Karpas-422 (cell line): ENCODE data around the gene UCP3. TPM values are rescaled to one million over a fixed set of nuclear protein-coding genes. Genes with fewer than 3 reads are reported as not detected.

Source experiments
- DNase-seq: peaks from one replicate; pipeline ENCODE4 v3.0.0-alpha.2; 2015
- H2AFZ ChIP-seq: fragments of 200-600 bp; sonication (generic); 2 replicates; pipeline ENCODE4 v1.6.1; 2014; ENCODE audit warnings: antibody characterized with exemption, low read length, mixed read lengths
- H3K27ac ChIP-seq: fragments of 200-600 bp; sonication (generic); 2 replicates; pipeline ENCODE4 v1.5.1; 2014; ENCODE audit warnings: mild to moderate bottlenecking, low read length, moderate library complexity
- H3K27me3 ChIP-seq: fragments of 200-600 bp; sonication (generic); 2 replicates; pipeline ENCODE4 v1.6.1; 2014; ENCODE audit warnings: low read length, mixed read lengths
- H3K36me3 ChIP-seq: fragments of 200-600 bp; sonication (generic); 2 replicates; pipeline ENCODE4 v1.6.1; 2014; ENCODE audit warnings: low read length, mixed read lengths; ENCODE audit not compliant: insufficient read depth
- H3K4me1 ChIP-seq: fragments of 200-600 bp; sonication (generic); 2 replicates; pipeline ENCODE4 v1.6.1; 2014; ENCODE audit warnings: mild to moderate bottlenecking, low read length, mixed read lengths
- H3K4me2 ChIP-seq: fragments of 200-600 bp; sonication (generic); 2 replicates; pipeline ENCODE4 v1.6.1; 2014; ENCODE audit warnings: low read length, low read depth, mild to moderate bottlenecking; ENCODE audit not compliant: poor library complexity, severe bottlenecking
- H3K4me3 ChIP-seq: fragments of 200-600 bp; sonication (generic); 2 replicates; pipeline ENCODE4 v1.5.1; 2014; ENCODE audit warnings: mild to moderate bottlenecking, antibody characterized with exemption, low read length, mixed read lengths
- H3K79me2 ChIP-seq: fragments of 200-600 bp; sonication (generic); 2 replicates; pipeline ENCODE4 v1.6.1; 2014; ENCODE audit warnings: mild to moderate bottlenecking, low read length, mixed read lengths
- H3K9ac ChIP-seq: fragments of 200-600 bp; sonication (generic); 2 replicates; pipeline ENCODE4 v1.6.0; 2014; ENCODE audit warnings: low read length
- H3K9me2 ChIP-seq: fragments of 200-600 bp; sonication (generic), shearing (Covaris generic); replicated peaks from 2 replicates; pipeline ENCODE4 v1.6.0; 2014; ENCODE audit warnings: mild to moderate bottlenecking, low read length, moderate library complexity; ENCODE audit not compliant: insufficient read depth
- H3K9me3 ChIP-seq: fragments of 300-700, 200-600 bp; sonication (generic); 2 replicates; pipeline ENCODE4 v1.6.1; 2014; ENCODE audit warnings: low read length, mixed read lengths
- H4K20me1 ChIP-seq: fragments of 200-600 bp; sonication (generic); 2 replicates; pipeline ENCODE4 v1.6.1; 2014; ENCODE audit warnings: mild to moderate bottlenecking, antibody characterized with exemption, low read length, low read depth; ENCODE audit not compliant: insufficient read depth
- total RNA-seq: library from RNA; depleted of rRNA; stranded (reverse); fragments of >200 nt; shearing (Covaris generic); gene quantifications from 2 replicates; pipeline ENCODE4 v1.2.3, GENCODE V29; 2014; ENCODE audit warnings: low replicate concordance

UCP3 gene
- total RNA-seq, 1 experiment from 2014 or later, result 3.0 TPM

DNA sequence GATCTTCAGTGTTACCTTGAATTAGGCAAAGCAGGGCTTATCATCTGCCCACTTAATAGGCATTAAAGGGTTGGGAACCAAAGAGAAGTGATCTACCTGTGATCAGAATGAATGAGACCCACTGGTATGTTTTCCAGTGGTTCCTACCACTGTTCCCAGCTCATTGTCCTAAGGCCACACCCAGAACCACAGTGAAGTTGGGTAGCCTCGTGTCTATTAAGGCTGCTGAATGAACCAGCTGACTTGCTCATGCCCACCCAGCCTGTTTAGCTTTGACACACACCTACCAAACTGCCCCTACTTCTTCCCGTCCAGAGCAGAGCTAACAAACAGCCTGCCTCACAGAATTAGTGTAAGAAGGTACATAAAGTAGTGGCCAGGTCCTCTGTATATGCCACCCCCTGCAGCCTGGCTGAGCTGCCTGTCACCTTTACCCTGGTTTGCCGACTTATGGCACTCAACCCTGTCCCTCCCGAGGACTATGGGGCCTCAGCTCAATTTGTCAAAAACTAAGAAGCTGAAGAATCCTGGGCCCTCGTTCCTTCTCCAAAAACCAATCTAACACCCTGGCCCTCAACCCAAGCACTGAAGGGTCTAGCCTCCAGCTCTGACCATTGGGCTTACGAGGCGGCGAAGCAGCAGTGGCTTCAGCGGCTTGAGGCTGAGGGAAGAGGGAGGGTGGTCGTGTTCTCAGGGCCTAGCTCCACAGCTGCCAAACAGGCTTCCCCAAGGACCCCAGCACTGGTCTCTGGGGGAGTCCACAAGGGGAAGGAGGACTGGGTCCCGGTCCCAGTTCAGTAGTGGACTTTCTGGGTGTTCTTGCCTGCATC is 36.0 kb downstream of the UCP3 start:
- no peak overlapping the region for H3K4me2 ChIP-seq
- H3K27me3 ChIP-seq, result no peaks in the 10 kb centered on the region
- peaks cover 33% of the 10 kb centered on the region for H3K36me3 ChIP-seq
- H3K9me3 ChIP-seq, result no peaks in the 10 kb centered on the region
- H3K27ac ChIP-seq, result peak overlapping the region; percentile 65
- H4K20me1 ChIP-seq, result peaks cover 43% of the 10 kb centered on the region
- H3K4me1 ChIP-seq, result peaks cover 64% of the 10 kb centered on the region
- no peak overlapping the region for H3K4me3 ChIP-seq
- H3K9ac ChIP-seq, result peak overlapping the region; percentile 30; the same call in 1 of the 2 replicates
- H3K79me2 ChIP-seq, result no peaks in the 10 kb centered on the region
- H3K9me2 ChIP-seq, result no peaks in the 10 kb centered on the region
- peak; percentile 62 for DNase-seq
- H2AFZ ChIP-seq, result no peak overlapping the region

DNA sequence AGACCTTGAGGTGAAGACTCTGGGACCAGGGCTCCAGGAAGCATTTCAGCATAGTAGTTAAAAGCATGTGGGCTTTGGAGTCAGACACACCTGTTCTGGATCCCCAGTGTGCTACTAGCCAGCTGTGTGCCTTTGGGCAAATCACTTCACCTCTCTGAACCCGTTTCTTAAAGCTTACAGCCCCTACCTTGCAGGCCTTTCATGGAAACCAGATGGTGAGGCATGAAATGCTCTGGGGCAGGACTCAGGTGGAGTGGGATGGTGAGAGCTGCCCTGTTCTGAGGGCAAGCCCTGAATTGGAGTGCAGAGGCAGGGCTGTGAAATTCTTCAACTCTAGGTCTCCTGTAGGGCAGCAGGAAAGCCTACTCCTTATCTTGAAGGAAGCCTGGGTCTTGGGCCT is 36.7 kb downstream of the UCP3 start:
- Histone ChIP-seq H3K4me3 (no peak overlapping the region), H3K36me3 (peaks cover 27% of the 10 kb centered on the region), H3K79me2 (no peaks in the 10 kb centered on the region), H3K4me2 (no peak overlapping the region), H3K9me3 (no peaks in the 10 kb centered on the region), H2AFZ (no peak overlapping the region), H3K9me2 (no peaks in the 10 kb centered on the region), H3K9ac (no peak overlapping the region), H4K20me1 (peaks cover 37% of the 10 kb centered on the region), H3K4me1 (peaks cover 58% of the 10 kb centered on the region), H3K27me3 (no peaks in the 10 kb centered on the region), H3K27ac (peak overlapping the region; percentile 65)
- peak; percentile 65 for DNase-seq

DNA sequence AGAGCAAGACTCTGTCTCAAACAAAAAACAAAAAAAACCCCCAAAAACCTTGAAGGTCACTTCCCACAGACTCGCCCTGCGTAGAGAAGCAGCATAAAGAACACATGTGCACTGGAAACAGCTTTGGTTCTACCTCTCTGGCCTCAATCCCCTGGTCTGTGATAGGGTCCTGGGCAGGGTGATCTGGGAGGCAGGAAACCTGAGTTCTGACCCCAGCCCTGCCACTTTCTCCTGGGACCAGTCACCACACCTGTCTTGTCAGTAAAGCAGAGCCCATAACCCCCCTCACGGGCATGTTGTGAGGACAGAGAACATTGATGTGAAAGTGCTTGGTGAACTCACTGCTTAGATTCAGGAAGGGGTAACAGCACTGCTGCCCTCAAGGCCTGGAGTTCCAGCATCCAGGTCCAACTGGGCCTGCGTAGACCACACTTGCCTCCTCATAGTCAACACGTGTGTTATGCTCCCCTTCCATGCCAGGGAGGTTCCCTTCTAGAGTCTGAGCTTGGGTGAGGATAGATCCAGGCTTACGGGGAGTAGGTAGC is 37.6 kb downstream of the UCP3 start:
- H3K79me2 ChIP-seq, result no peaks in the 10 kb centered on the region
- H4K20me1 ChIP-seq, result peaks cover 29% of the 10 kb centered on the region; the same call in 1 of the 2 replicates
- no peak overlapping the region for H3K4me2 ChIP-seq
- peaks cover 48% of the 10 kb centered on the region for H3K4me1 ChIP-seq
- peak; percentile 74 for DNase-seq
- no peak overlapping the region for H2AFZ ChIP-seq
- H3K36me3 ChIP-seq, result peaks cover 18% of the 10 kb centered on the region
- no peaks in the 10 kb centered on the region for H3K27me3 ChIP-seq
- H3K9me3 ChIP-seq, result no peaks in the 10 kb centered on the region
- H3K9me2 ChIP-seq, result no peaks in the 10 kb centered on the region
- peak overlapping the region; percentile 21 for H3K27ac ChIP-seq
- H3K4me3 ChIP-seq, result no peak overlapping the region
- H3K9ac ChIP-seq, result no peak overlapping the region

DNA sequence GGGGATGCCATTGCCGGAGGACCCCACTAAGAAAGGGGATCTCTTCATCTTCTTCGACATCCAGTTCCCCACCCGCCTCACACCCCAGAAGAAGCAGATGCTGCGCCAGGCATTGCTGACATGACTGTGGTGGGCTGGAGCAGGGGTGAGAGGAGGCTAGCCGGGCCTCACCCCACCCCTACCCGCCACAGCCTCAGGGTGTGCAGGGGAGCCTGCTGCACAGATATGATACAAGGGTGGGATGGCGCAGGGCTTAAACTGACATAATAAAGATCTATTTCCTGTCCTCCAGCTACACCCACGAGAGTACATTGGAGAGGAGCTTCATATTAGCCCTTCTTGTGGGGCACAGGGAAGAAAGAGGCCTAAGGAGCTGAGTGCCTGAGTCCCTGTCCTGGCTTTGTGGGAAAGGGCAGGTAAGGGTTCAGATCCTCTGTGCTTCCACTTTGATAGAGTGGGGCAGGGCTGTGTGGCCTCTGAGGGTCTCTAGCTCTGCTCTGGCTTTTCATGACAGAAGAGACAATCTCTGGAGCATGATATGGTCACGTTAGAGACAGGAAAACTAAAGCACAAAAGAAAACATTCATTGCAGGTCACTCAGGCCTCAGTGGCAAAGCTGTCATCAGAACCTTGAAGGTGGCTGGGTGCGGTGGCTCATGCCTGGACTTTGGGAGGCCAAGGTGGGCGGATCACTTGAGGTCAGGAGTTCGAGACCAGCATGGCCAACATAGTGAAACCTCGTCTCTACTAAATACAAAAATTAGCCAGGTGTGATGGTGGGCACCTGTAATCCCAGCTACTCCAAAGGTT is 38.7 kb downstream of the UCP3 start:
- Histone ChIP-seq H2AFZ (no peak overlapping the region), H3K36me3 (peaks cover 12% of the 10 kb centered on the region), H3K4me2 (no peak overlapping the region), H3K9ac (no peak overlapping the region), H3K4me3 (no peak overlapping the region), H4K20me1 (peaks cover 25% of the 10 kb centered on the region; the same call in 1 of the 2 replicates), H3K79me2 (no peaks in the 10 kb centered on the region), H3K9me3 (no peaks in the 10 kb centered on the region), H3K27ac (peak overlapping the region; percentile 24; the same call in 1 of the 2 replicates), H3K4me1 (peaks cover 43% of the 10 kb centered on the region), H3K27me3 (no peaks in the 10 kb centered on the region), H3K9me2 (no peaks in the 10 kb centered on the region)
- peak; percentile 63 for DNase-seq

DNA sequence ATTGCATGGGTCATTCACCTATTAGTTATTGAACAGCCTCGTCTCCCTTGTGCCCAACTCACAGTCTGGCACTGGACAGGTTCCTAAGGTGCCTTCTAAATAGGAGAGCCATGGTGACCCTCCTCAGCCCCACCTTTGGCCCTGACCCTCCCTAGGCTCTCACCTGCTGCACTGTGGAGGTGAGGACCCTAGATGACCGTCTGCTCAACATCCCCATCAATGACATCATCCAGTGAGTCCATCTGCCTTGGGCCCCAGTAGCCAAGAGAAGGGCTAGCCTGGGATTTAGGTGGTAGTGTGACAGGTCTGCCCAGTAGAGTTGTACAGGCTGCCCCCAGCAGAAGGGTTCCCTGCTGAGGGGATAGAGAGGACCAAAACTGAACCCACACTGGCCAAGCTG is 39.8 kb downstream of the UCP3 start:
- H3K9me3 ChIP-seq, result no peaks in the 10 kb centered on the region
- H3K27ac ChIP-seq, result no peak overlapping the region
- H3K9ac ChIP-seq, result no peak overlapping the region
- H3K4me2 ChIP-seq, result no peak overlapping the region
- 0 out of 2 replicates have a peak, but pooled peaks cover 2% of the 10 kb centered on the region for H3K36me3 ChIP-seq
- peaks cover 42% of the 10 kb centered on the region for H3K4me1 ChIP-seq
- peaks cover 17% of the 10 kb centered on the region; the same call in 1 of the 2 replicates for H4K20me1 ChIP-seq
- H3K27me3 ChIP-seq, result 0 out of 2 replicates have a peak, but pooled peaks cover 2% of the 10 kb centered on the region
- H2AFZ ChIP-seq, result no peak overlapping the region
- DNase-seq, result no peak
- H3K79me2 ChIP-seq, result no peaks in the 10 kb centered on the region
- H3K4me3 ChIP-seq, result no peak overlapping the region
- no peaks in the 10 kb centered on the region for H3K9me2 ChIP-seq

DNA sequence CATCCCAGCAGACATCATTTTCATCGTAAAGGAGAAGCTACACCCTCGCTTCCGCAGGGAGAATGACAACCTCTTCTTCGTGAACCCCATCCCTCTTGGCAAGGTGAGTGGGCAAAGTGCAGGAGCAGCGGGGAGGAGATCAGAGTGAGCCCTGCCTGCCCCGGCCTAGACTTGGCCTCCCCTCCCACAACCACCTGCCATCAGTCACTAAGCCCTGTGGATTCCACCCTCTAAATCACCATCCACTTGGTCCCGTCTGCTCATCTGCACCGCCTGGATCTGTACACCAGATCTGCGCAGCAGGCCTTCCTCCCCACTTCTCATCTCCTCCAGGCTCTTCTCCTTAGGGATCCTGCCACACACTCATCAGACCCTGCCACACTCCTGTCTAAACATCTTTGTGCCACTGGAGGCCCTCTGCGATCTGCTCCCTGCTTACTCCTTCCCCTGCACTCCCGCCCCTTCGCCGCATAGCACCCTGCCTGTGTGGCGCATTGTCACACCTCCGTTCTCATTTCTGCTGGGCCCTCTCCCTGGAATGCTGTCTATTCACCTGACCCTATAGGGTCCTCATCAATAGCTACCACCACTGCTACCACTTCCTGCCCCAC is 40.4 kb downstream of the UCP3 start:
- H3K9ac ChIP-seq, result no peak overlapping the region
- no peaks in the 10 kb centered on the region for H3K9me2 ChIP-seq
- H3K27me3 ChIP-seq, result 0 out of 2 replicates have a peak, but pooled peaks cover 2% of the 10 kb centered on the region
- no peak overlapping the region for H3K27ac ChIP-seq
- H3K79me2 ChIP-seq, result no peaks in the 10 kb centered on the region
- H3K36me3 ChIP-seq, result no peaks in the 10 kb centered on the region
- peaks cover 38% of the 10 kb centered on the region for H3K4me1 ChIP-seq
- H3K9me3 ChIP-seq, result no peaks in the 10 kb centered on the region
- no peak overlapping the region for H3K4me2 ChIP-seq
- H3K4me3 ChIP-seq, result no peak overlapping the region
- peaks cover 12% of the 10 kb centered on the region; the same call in 1 of the 2 replicates for H4K20me1 ChIP-seq
- no peak overlapping the region for H2AFZ ChIP-seq
- DNase-seq, result no peak

DNA sequence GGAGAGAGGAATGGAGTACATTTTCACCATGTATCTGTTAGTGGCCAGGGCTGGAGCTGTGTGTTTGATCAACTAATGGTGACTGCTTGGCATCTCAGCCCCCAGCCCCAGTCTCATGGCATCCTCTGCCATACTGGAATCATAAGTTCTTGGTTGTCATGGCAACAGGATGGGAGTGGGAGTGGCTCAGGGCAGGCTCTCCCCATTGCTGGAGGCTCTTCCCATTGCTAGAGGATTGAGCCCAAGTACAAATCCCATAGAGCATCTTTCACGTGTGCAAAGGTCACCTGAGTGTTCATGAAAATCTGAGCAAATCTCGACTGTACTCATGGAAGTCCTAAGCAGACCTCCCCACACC is 43.1 kb downstream of the UCP3 start:
- no peaks in the 10 kb centered on the region for H3K9me2 ChIP-seq
- H3K9ac ChIP-seq, result no peak overlapping the region
- no peak for DNase-seq
- no peaks in the 10 kb centered on the region for H4K20me1 ChIP-seq
- H3K4me2 ChIP-seq, result no peak overlapping the region
- H3K27me3 ChIP-seq, result 0 out of 2 replicates have a peak, but pooled peaks cover 2% of the 10 kb centered on the region
- no peaks in the 10 kb centered on the region for H3K9me3 ChIP-seq
- no peaks in the 10 kb centered on the region for H3K79me2 ChIP-seq
- no peak overlapping the region for H3K27ac ChIP-seq
- H2AFZ ChIP-seq, result no peak overlapping the region
- no peak overlapping the region for H3K4me3 ChIP-seq
- H3K4me1 ChIP-seq, result peaks cover 16% of the 10 kb centered on the region
- no peaks in the 10 kb centered on the region for H3K36me3 ChIP-seq
